ENCODE results near the gene H1-8. TPM values are rescaled to one million over a fixed set of nuclear protein-coding genes. Genes with fewer than 3 reads are reported as not detected.
A peak's percentile ranks its signal among the peaks of the same experiment; 100 is the strongest.

The H1-8 gene
- total and polyA plus RNA-seq, 11 donors, result not detected

- 83 to 96% (median 90%) methylated on average over 16 to 18 of the region's 18 CpGs for WGBS, 4 donors
- no peak for ATAC-seq
- H3K27ac ChIP-seq, result no peak within 1 kb of the TSS
Observed at GRCh38 chr3:129528589-129529100, 14.3 kb upstream of the H1-8 start, which contains the start of gene RHO. Gene RHO, plus strand, starts transcription at chr3:129528639. Its CDS starts 95 bp downstream, at chr3:129528734.

DNA sequence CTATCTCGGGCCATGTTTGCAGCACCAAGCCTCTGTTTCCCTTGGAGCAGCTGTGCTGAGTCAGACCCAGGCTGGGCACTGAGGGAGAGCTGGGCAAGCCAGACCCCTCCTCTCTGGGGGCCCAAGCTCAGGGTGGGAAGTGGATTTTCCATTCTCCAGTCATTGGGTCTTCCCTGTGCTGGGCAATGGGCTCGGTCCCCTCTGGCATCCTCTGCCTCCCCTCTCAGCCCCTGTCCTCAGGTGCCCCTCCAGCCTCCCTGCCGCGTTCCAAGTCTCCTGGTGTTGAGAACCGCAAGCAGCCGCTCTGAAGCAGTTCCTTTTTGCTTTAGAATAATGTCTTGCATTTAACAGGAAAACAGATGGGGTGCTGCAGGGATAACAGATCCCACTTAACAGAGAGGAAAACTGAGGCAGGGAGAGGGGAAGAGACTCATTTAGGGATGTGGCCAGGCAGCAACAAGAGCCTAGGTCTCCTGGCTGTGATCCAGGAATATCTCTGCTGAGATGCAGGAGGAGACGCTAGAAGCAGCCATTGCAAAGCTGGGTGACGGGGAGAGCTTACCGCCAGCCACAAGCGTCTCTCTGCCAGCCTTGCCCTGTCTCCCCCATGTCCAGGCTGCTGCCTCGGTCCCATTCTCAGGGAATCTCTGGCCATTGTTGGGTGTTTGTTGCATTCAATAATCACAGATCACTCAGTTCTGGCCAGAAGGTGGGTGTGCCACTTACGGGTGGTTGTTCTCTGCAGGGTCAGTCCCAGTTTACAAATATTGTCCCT is 13.4 kb upstream of the H1-8 start:
- ATAC-seq, result no peak
- no peaks in the 10 kb centered on the region for H3K27me3 ChIP-seq
- H3K9me3 ChIP-seq, result no peaks in the 10 kb centered on the region
- TF ChIP-seq POLR2A (IDR thresholded peaks at IDR 0.05) (no peak), CTCF (IDR thresholded peaks at IDR 0.05) (no peak)
- no peaks in the 10 kb centered on the region for H3K36me3 ChIP-seq
- H3K4me1 ChIP-seq, result peaks cover 0 to 27% (median 7%) of the 10 kb centered on the region in 12 donors
- no peak overlapping the region for H3K4me3 ChIP-seq
- 70 to 78% (median 74%) methylated on average over 11 to 12 of the region's 12 CpGs for WGBS, 4 donors
- no peak for DNase-seq
- intact Hi-C loops (cut with DNase I), result no loop called here
- no peak overlapping the region for H3K27ac ChIP-seq

More at GRCh38 chr3:129528589-129529100, 14.3 kb upstream of the H1-8 start, which contains the start of gene RHO:
- intact Hi-C loops (cut with DNase I), result no loop called here
- TF ChIP-seq CTCF (IDR thresholded peaks at IDR 0.05), result no peak
- TF ChIP-seq POLR2A (IDR thresholded peaks at IDR 0.05), result no peak
- Histone ChIP-seq H3K4me1 (peaks cover 0 to 27% (median 7%) of the 10 kb centered on the region in 12 donors), H3K4me3 (no peak within 1 kb of the TSS), H3K27me3 (no peaks in the 10 kb centered on the region), H3K36me3 (no peaks in the 10 kb centered on the region), H3K9me3 (no peaks in the 10 kb centered on the region)
- DNase-seq, result no peak

DNA sequence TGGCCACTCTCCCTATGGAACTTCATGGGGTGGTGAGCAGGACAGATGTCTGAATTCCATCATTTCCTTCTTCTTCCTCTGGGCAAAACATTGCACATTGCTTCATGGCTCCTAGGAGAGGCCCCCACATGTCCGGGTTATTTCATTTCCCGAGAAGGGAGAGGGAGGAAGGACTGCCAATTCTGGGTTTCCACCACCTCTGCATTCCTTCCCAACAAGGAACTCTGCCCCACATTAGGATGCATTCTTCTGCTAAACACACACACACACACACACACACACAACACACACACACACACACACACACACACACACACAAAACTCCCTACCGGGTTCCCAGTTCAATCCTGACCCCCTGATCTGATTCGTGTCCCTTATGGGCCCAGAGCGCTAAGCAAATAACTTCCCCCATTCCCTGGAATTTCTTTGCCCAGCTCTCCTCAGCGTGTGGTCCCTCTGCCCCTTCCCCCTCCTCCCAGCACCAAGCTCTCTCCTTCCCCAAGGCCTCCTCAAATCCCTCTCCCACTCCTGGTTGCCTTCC is 12.7 kb upstream of the H1-8 start:
- peaks cover 0 to 22% (median 7%) of the 10 kb centered on the region in 12 donors for H3K4me1 ChIP-seq
- WGBS, 4 donors, result 48 to 60% (median 56%) methylated on average over 6 of the region's 6 CpGs
- peak in 1 of 4 donors; percentile 10 for ATAC-seq
- no peak for DNase-seq
- TF ChIP-seq POLR2A (IDR thresholded peaks at IDR 0.05) (no peak), CTCF (IDR thresholded peaks at IDR 0.05) (no peak)
- H3K27me3 ChIP-seq, result no peaks in the 10 kb centered on the region
- no peaks in the 10 kb centered on the region for H3K9me3 ChIP-seq
- H3K36me3 ChIP-seq, result no peaks in the 10 kb centered on the region
- H3K27ac ChIP-seq, result no peak overlapping the region
- no peak overlapping the region for H3K4me3 ChIP-seq
- intact Hi-C loops (cut with DNase I), result no loop called here

DNA sequence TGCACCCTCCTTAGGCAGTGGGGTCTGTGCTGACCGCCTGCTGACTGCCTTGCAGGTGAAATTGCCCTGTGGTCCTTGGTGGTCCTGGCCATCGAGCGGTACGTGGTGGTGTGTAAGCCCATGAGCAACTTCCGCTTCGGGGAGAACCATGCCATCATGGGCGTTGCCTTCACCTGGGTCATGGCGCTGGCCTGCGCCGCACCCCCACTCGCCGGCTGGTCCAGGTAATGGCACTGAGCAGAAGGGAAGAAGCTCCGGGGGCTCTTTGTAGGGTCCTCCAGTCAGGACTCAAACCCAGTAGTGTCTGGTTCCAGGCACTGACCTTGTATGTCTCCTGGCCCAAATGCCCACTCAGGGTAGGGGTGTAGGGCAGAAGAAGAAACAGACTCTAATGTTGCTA is 12.2 kb upstream of the H1-8 start:
- ATAC-seq (no peak), DNase-seq (no peak)
- no peaks in the 10 kb centered on the region for H3K9me3 ChIP-seq
- 97 to 98% (median 97%) methylated on average over 13 of the region's 13 CpGs for WGBS, 4 donors
- H3K27ac ChIP-seq, result no peak overlapping the region
- intact Hi-C loops (cut with DNase I), result no loop called here
- no peak overlapping the region for H3K4me3 ChIP-seq
- no peaks in the 10 kb centered on the region for H3K27me3 ChIP-seq
- TF ChIP-seq CTCF (IDR thresholded peaks at IDR 0.05) (no peak), POLR2A (IDR thresholded peaks at IDR 0.05) (no peak)
- H3K36me3 ChIP-seq, result no peaks in the 10 kb centered on the region
- H3K4me1 ChIP-seq, result peaks cover 0 to 17% (median 7%) of the 10 kb centered on the region in 12 donors

All from heart left ventricle (tissue), 16 donors.